Lower leg skin (tissue), 3 donors: ENCODE results near the gene COL10A1.

Experiments used
- POLR2A ChIP-seq, 2 donors: fragments of 450-650 bp; IDR thresholded peaks; one replicate each; pipeline ENCODE4 v1.6.1; 2016 to 2017; ENCODE audit warnings: antibody characterized with exemption in 2 of 2, mild to moderate bottlenecking in 1 of 2, moderate library complexity in 1 of 2
- TF ChIP-seq, protein P1 (sequence below), 3 donors: fragments of 450-650 bp; IDR thresholded peaks; one replicate each; pipeline ENCODE4 v1.5.1; 2016; ENCODE audit warnings: antibody characterized with exemption in 3 of 3, mild to moderate bottlenecking in 3 of 3, moderate library complexity in 2 of 3

GRCh38 chr6:116156405-116157326 lies 30.7 kb upstream of the COL10A1 start:
- TF ChIP-seq, protein P1, sequence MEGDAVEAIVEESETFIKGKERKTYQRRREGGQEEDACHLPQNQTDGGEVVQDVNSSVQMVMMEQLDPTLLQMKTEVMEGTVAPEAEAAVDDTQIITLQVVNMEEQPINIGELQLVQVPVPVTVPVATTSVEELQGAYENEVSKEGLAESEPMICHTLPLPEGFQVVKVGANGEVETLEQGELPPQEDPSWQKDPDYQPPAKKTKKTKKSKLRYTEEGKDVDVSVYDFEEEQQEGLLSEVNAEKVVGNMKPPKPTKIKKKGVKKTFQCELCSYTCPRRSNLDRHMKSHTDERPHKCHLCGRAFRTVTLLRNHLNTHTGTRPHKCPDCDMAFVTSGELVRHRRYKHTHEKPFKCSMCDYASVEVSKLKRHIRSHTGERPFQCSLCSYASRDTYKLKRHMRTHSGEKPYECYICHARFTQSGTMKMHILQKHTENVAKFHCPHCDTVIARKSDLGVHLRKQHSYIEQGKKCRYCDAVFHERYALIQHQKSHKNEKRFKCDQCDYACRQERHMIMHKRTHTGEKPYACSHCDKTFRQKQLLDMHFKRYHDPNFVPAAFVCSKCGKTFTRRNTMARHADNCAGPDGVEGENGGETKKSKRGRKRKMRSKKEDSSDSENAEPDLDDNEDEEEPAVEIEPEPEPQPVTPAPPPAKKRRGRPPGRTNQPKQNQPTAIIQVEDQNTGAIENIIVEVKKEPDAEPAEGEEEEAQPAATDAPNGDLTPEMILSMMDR (IDR thresholded peaks at IDR 0.05) = no peak
- TF ChIP-seq POLR2A (IDR thresholded peaks at IDR 0.05) = no peak
